GM12875 (cell line): ENCODE measurements around the gene BANF2.

ENCODE experiments used
- H3K4me3 ChIP-seq: one replicate; pipeline ENCODE4 v1.5.1; 2011; ENCODE audit warnings: low read depth, low read length, control low read depth
- CTCF ChIP-seq: IDR thresholded peaks from 2 replicates; pipeline ENCODE4 v1.5.1; 2011; ENCODE audit warnings: low read depth, mild to moderate bottlenecking, control low read depth, inconsistent platforms, low read length, moderate library complexity, borderline replicate concordance; ENCODE audit not compliant: insufficient read depth

BANF2 gene

GRCh38 chr20:17659801-17660200, 40.0 kb upstream of the BANF2 start:
- H3K4me3 ChIP-seq, result no peak overlapping the region
- TF ChIP-seq CTCF, result no peak

- no peak for TF ChIP-seq CTCF
- H3K4me3 ChIP-seq, result no peak overlapping the region
These were observed 39.1 kb upstream of the BANF2 start for GRCh38 chr20:17660667-17661066.

DNA sequence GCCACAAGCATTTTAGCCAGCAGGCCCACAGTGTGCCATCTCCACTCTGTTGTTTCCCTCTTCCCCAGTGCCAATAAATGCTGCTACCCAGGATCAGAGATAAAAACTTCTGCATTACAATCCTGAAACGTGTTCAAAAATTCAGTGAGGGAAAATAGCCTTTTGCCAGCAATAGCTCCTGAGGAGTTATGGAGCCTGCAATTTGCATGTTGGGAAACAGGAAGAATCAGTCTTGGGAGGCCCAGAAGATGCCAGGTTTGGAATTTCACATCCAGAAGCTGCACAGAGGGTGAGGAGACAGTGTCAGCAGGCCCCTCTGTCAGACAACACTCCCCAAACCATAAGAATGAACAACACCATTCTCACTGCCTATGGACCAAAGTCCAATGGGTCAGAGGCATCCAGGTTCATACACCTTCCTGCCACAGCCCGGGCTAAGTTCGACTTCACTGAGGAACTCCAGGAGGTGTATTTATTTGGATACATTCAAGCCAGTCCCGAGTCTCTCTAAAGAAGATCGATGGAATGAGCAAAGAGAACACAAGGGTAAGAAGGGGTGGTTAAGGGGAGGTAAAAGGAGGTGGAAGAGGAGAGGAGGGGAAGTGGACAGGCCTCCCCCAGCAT, 38.5 kb upstream of the BANF2 start:
- H3K4me3 ChIP-seq, result no peak overlapping the region
- TF ChIP-seq CTCF, result no peak

GRCh38 chr20:17662333-17663039, 37.3 kb upstream of the BANF2 start:
- no peak overlapping the region for H3K4me3 ChIP-seq
- TF ChIP-seq CTCF, result no peak

DNA sequence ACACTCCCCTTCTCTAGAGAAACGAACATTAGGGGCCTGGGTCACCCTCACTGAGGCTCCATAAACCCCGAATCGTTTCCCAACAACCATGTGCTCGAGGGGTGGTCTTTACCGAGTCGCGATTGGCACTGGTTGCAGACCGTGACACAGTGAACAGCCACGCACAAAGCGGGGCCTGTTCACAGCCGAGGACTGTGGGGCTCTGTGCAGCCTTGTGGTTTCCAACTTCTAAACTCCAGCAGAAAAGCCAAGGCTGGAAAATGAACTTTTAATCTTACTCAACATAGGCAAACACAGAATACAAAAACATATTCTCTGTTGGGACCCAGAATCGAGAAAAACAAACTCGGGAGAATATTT, 36.7 kb upstream of the BANF2 start:
- no peak overlapping the region for H3K4me3 ChIP-seq
- TF ChIP-seq CTCF, result no peak

DNA sequence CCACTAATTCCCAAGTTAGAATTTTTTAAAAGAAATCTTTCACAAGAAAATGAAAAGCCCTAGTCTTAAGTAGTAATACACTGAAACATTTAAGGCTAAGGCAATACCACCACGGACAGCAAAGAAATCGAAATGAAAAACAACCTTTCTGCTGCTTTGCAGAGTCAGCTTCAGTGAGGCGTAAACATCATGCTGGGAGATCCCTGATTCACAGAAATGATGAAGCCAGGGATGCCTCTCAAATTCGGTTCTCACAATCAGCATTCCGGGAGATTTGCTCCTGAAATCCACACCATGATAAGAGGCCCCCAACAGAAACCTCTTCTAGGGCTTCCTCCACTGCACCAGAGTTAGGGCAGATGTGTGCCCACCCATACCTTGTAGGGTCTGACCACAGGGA, 36.3 kb upstream of the BANF2 start:
- TF ChIP-seq CTCF, result no peak
- H3K4me3 ChIP-seq, result no peak overlapping the region

DNA sequence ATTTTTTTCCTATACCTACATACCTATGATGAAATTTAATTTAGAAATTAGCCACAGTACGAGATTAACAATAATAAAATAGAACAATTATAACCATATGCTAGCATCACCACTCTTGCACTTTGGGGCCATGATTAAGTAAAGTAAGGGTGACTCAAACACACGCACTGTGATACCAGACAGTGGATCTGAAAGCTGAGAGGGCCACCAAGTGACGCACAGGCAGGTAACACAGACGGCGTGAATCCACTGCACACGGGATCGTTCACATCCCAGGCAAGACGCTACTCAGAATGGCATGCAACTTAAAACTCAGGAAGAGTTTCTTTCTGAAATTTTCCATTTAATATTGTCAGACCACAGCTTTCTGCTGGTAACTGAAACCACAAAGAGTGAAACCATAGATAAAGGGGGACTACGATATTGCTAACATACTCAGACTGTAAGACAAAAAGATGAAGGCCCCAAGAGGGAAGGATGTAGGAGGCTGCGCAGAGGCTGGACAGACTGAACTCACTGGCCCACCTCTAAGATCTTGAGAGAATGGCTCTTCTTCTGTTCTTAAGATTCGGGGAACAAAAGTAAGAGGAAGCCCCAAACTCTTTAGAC, 35.6 kb upstream of the BANF2 start:
- TF ChIP-seq CTCF, result no peak
- no peak overlapping the region for H3K4me3 ChIP-seq
